GM12878 (cell line): ENCODE measurements around the gene CRKL. TPM values are rescaled to one million over a fixed set of nuclear protein-coding genes. Genes with fewer than 3 reads are reported as not detected.

Experiments
- ATAC-seq: fragments of 200-7000 bp; cut with Tn5 transposase; 3 replicates; pipeline ENCODE4 v1.9.1; 2020; ENCODE audit warnings: mild to moderate bottlenecking, moderate library complexity
- BruUV-seq: library from RNA; stranded (reverse); fragments of 400-500 nt; replicated peaks from 2 replicates; lab custom pipeline; 2021; lab: Mats Ljungman, UMichigan
- CTCF ChIA-PET: fragments of 300-600 bp; sonication (Branson Sonifier 250); formaldehyde crosslinking; extraction: SDS; loops from one replicate; lab custom pipeline; 2021; ENCODE audit warnings: inconsistent platforms; lab: Yijun Ruan, JAX
- POLR2A ChIA-PET: fragments of 350-600 bp; formaldehyde crosslinking; extraction: SDS; loops from one replicate; lab custom pipeline; 2021; ENCODE audit warnings: inconsistent platforms; lab: Charles Lee
- RAD21 ChIA-PET: fragments of 300-600 bp; sonication (Branson Sonifier 250); formaldehyde crosslinking; loops from one replicate; lab custom pipeline; 2023; ENCODE audit warnings: antibody characterized with exemption; ENCODE audit not compliant: unreplicated experiment; lab: Charles Lee
- SMC1A ChIA-PET: fragments of 300-600 bp; sonication (Branson Sonifier 250); formaldehyde crosslinking; loops from one replicate; lab custom pipeline; 2023; ENCODE audit not compliant: unreplicated experiment, uncharacterized antibody; lab: Charles Lee
- DNase-seq: peaks from one replicate; pipeline ENCODE4 v3.0.0-alpha.2; 2011; ENCODE audit warnings: low read depth, low spot score
- FAIRE-seq: peaks from 3 replicates; lab custom pipeline; 2011; peaks lifted over from hg19 to GRCh38; lab: Jason Lieb, UNC
- H2AFZ ChIP-seq: 2 replicates; pipeline ENCODE4 v1.6.0; 2011; ENCODE audit warnings: low read depth, low read length, control low read depth; ENCODE audit not compliant: control insufficient read depth
- H3K27ac ChIP-seq: 2 replicates; pipeline ENCODE4 v1.5.1; 2011; ENCODE audit warnings: control low read depth; ENCODE audit not compliant: control insufficient read depth, insufficient read depth
- H3K27me3 ChIP-seq, 2 experiments: replicated peaks in 1 of 2; 2 replicates each; pipeline versions ENCODE4 v1.6.0 to v1.6.1; 2011; ENCODE audit warnings: low read length in 1 of 2; ENCODE audit not compliant: control insufficient read depth in 2 of 2, insufficient read depth in 2 of 2
- H3K36me3 ChIP-seq, 2 experiments: 2 replicates each; pipeline ENCODE4 v1.5.1; 2011; ENCODE audit warnings: low read length in 1 of 2; ENCODE audit not compliant: control insufficient read depth in 2 of 2, insufficient read depth in 2 of 2
- H3K4me1 ChIP-seq: 2 replicates; pipeline ENCODE4 v1.6.1; 2011; ENCODE audit warnings: mild to moderate bottlenecking, low read length, moderate library complexity, mixed read lengths; ENCODE audit not compliant: control insufficient read depth, insufficient read depth
- H3K4me2 ChIP-seq: 2 replicates; pipeline ENCODE4 v1.6.0; 2011; ENCODE audit warnings: control low read depth; ENCODE audit not compliant: control insufficient read depth, insufficient read depth
- H3K4me3 ChIP-seq: fragments of 200-600 bp; sonication (generic); 2 replicates; pipeline ENCODE4 v1.5.1; 2016
- H3K79me2 ChIP-seq: 2 replicates; pipeline ENCODE4 v1.6.0; 2011; ENCODE audit warnings: low read length; ENCODE audit not compliant: control insufficient read depth, insufficient read depth
- H3K9ac ChIP-seq: 2 replicates; pipeline ENCODE4 v1.8.0; 2011; ENCODE audit warnings: low read length, control low read depth, mixed read lengths; ENCODE audit not compliant: control insufficient read depth, insufficient read depth
- H3K9me3 ChIP-seq: replicated peaks from 3 replicates; pipeline ENCODE4 v1.5.1; 2011; ENCODE audit warnings: mild to moderate bottlenecking, low read length; ENCODE audit not compliant: control insufficient read depth, insufficient read depth
- H4K20me1 ChIP-seq: 2 replicates; pipeline ENCODE4 v1.6.0; 2011; ENCODE audit not compliant: control insufficient read depth, insufficient read depth
- ATF7 ChIP-seq: fragments of 450-650 bp; IDR thresholded peaks from 2 replicates; pipeline ENCODE4 v1.6.1; 2016; ENCODE audit warnings: low read depth, mild to moderate bottlenecking
- CHD2 ChIP-seq: IDR thresholded peaks from 2 replicates; pipeline ENCODE4 v1.6.1; 2011; ENCODE audit warnings: low read depth, low read length, improper control_type of control experiment, borderline replicate concordance
- DPF2 ChIP-seq: fragments of 450-650 bp; IDR thresholded peaks from 2 replicates; pipeline ENCODE4 v1.6.1; 2017; ENCODE audit warnings: mild to moderate bottlenecking
- HSF1 ChIP-seq: fragments of 150-350 bp; IDR thresholded peaks from 2 replicates; pipeline ENCODE4 v1.6.1; 2014; ENCODE audit warnings: mild to moderate bottlenecking, low read depth, low read length
- POLR2A ChIP-seq: IDR thresholded peaks from 2 replicates; pipeline ENCODE4 v1.6.1; 2011; ENCODE audit warnings: low read depth, mild to moderate bottlenecking, low read length
- ZBED1 ChIP-seq: IDR thresholded peaks from 2 replicates; pipeline ENCODE4 v1.6.1; 2016; ENCODE audit warnings: borderline replicate concordance
- WGBS: methylation state at CpG from one replicate; pipeline ENCODE4 v1.1.6; 2016; ENCODE audit warnings: low lambda C conversion rate; ENCODE audit not compliant: insufficient replicate concordance, insufficient coverage; ENCODE audit errors: missing lambda C conversion rate; 5-methylcytosine and 5-hydroxymethylcytosine counted together
- in situ Hi-C: fragments of 300-500 bp; cut with MboI; formaldehyde crosslinking; loops from 9 replicates; pipeline ENCODE4 v1.14.3; 2018; ENCODE audit warnings: mixed read lengths
- intact Hi-C: fragments of 100-400 bp; cut with micrococcal nuclease; formaldehyde crosslinking; loops from one replicate; pipeline ENCODE4 v1.14.2; 2022; ENCODE audit not compliant: unreplicated experiment
- polyA plus RNA-seq, 11 experiments: library from polyadenylated mRNA; depleted of rRNA in 4 of 11; unstranded in 6 of 11; stranded (reverse) in 5 of 11; fragments of >200 nt; fragmentation: Nextera tagmentation in 4 of 11; fragmentation: Illumina TruSeq in 1 of 11; extraction: Ambion mirVana in 4 of 11; extraction: Trizol in 1 of 11; gene quantifications; 1 replicate in 1 of 11; 2 replicates in 10 of 11; pipeline versions ENCODE4 v1.2.1 to v1.2.3, GENCODE V29; 2011 to 2016; ENCODE audit warnings: inconsistent platforms in 2 of 11, missing spikeins in 2 of 11, low read depth in 1 of 11
- total RNA-seq, 4 experiments: library from RNA; depleted of rRNA in 3 of 4; stranded (reverse); fragments of >200 nt in 3 of 4; fragmentation: Illumina TruSeq in 1 of 4; extraction: Trizol in 1 of 4; gene quantifications; 2 replicates each; pipeline versions ENCODE4 v1.2.1 to v1.2.3, GENCODE V29; 2013 to 2021
- TF ChIP-seq, protein P1 (sequence below): fragments of 450-650 bp; IDR thresholded peaks from 2 replicates; pipeline ENCODE4 v1.6.1; 2018; ENCODE audit warnings: mild to moderate bottlenecking, low read depth, moderate library complexity; ENCODE audit not compliant: partially characterized antibody

Gene CRKL
- total and polyA plus RNA-seq, 10 of the 15 experiments (the other 5 are each of a cell fraction or from before 2014, with no cell fraction given) = 12.6 to 61.2 (median 32.7) TPM

GRCh38 chr22:20940186-20940651 lies 23.0 kb downstream of the CRKL start:
- in situ Hi-C loops = no loop called here
- Histone ChIP-seq H3K9me3 (no peaks in the 10 kb centered on the region), H3K79me2 (peaks cover 81% of the 10 kb centered on the region), H3K4me2 (no peak overlapping the region), H3K36me3 (peaks cover 13 to 32% of the 10 kb centered on the region in 2 experiments), H2AFZ (no peak overlapping the region), H3K27ac (no peak overlapping the region), H3K9ac (no peak overlapping the region), H4K20me1 (peaks cover 12% of the 10 kb centered on the region), H3K4me3 (no peak overlapping the region)
- WGBS = 97% methylated on average over 3 of the region's 3 CpGs
- no TSS peak for BruUV-seq
- DNase-seq (no peak), ATAC-seq (no peak), FAIRE-seq (no peak)
- RAD21 ChIA-PET = interaction anchor here (0.7 kb wide), 1 partner anchor 19 kb away, joined by 3 read pairs; no protein-coding TSS in a partner anchor
- SMC1A ChIA-PET = interaction anchor here (0.7 kb wide), 1 partner anchor 48 kb away, joined by 3 read pairs; no protein-coding TSS in a partner anchor
- POLR2A ChIA-PET = interaction anchor here (0.6 kb wide), 1 partner anchor 747 kb away, joined by 5 read pairs; no protein-coding TSS in a partner anchor
- CTCF ChIA-PET = no interaction called here
- intact Hi-C loops = no loop called here
- TF ChIP-seq HSF1 = no peak
- no peak for TF ChIP-seq DPF2
- TF ChIP-seq ATF7 = no peak
- no peak for TF ChIP-seq CHD2
- TF ChIP-seq POLR2A = no peak
- TF ChIP-seq, protein P1, sequence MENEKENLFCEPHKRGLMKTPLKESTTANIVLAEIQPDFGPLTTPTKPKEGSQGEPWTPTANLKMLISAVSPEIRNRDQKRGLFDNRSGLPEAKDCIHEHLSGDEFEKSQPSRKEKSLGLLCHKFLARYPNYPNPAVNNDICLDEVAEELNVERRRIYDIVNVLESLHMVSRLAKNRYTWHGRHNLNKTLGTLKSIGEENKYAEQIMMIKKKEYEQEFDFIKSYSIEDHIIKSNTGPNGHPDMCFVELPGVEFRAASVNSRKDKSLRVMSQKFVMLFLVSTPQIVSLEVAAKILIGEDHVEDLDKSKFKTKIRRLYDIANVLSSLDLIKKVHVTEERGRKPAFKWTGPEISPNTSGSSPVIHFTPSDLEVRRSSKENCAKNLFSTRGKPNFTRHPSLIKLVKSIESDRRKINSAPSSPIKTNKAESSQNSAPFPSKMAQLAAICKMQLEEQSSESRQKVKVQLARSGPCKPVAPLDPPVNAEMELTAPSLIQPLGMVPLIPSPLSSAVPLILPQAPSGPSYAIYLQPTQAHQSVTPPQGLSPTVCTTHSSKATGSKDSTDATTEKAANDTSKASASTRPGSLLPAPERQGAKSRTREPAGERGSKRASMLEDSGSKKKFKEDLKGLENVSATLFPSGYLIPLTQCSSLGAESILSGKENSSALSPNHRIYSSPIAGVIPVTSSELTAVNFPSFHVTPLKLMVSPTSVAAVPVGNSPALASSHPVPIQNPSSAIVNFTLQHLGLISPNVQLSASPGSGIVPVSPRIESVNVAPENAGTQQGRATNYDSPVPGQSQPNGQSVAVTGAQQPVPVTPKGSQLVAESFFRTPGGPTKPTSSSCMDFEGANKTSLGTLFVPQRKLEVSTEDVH = no peak
- TF ChIP-seq ZBED1 = no peak
- TF ChIP-seq, all 136 proteins: peak for 0
- Histone ChIP-seq H3K4me1 (no peaks in the 10 kb centered on the region), H3K27me3 (no peaks in the 10 kb centered on the region)
